Measurements from ENCODE around the gene BUB1.

DNA sequence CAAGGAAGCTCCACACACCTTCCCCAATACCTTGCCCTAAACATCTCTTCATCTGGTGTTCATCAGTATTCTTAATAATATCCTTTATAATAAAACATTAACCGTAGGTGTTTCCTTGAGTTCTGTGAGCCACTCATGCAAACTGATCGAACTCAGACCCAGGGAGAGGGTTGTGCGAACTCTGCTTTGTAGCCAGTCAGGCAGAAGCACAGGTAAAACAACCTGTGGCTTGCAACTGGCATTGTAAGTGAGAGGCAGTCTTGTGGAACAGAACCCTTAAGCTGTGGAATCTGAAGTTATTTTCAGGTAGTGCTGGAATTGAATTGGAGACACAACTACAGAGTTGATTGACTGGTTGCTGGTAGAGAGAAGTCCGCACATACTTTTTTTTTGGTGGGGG lies 4.7 kb downstream of the BUB1 start:
- TF ChIP-seq CTCF (IDR thresholded peaks at IDR 0.05), result no peak
- TF ChIP-seq POLR2A (IDR thresholded peaks at IDR 0.05), result no peak

All from adrenal gland (tissue), 5 donors.